Colonic mucosa (tissue), 4 donors: Measurements from ENCODE around the gene ALAD. TPM values are rescaled to one million over a fixed set of nuclear protein-coding genes. Genes with fewer than 3 reads are reported as not detected.

ENCODE experiments used
- DNase-seq: peaks from one replicate; pipeline ENCODE4 v3.0.0-alpha.2; 2020
- H3K27ac ChIP-seq: fragments of 200-600 bp; one replicate; pipeline ENCODE4 v1.8.0; 2021
- H3K27me3 ChIP-seq: fragments of 200-600 bp; one replicate; pipeline ENCODE4 v1.8.0; 2021
- H3K36me3 ChIP-seq: fragments of 200-600 bp; one replicate; pipeline ENCODE4 v1.8.0; 2021
- H3K4me1 ChIP-seq: fragments of 200-600 bp; one replicate; pipeline ENCODE4 v1.8.0; 2021; ENCODE audit warnings: mild to moderate bottlenecking
- H3K4me3 ChIP-seq: fragments of 200-600 bp; one replicate; pipeline ENCODE4 v1.8.0; 2021
- H3K9ac ChIP-seq, 2 donors: one replicate each; pipeline ENCODE4 v1.7.0; 2013; ENCODE audit warnings: control low read depth in 2 of 2, low read depth in 2 of 2, low read length in 2 of 2
- H3K9me3 ChIP-seq: fragments of 200-600 bp; one replicate; pipeline ENCODE4 v1.8.0; 2021
- CTCF ChIP-seq: fragments of 200-600 bp; IDR thresholded peaks from one replicate; pipeline ENCODE4 v1.8.0; 2022; ENCODE audit warnings: antibody characterized with exemption, mild to moderate bottlenecking
- intact Hi-C: fragments of 100-400 bp; cut with DNase I; formaldehyde crosslinking; loops from one replicate; pipeline ENCODE4 v1.14.1; 2022
- total RNA-seq, 2 donors: library from RNA; stranded (reverse); fragmentation: NEBNext Ultra II Directional in 1 of 2; extraction: Animal tissue kit (Norgen Biotek cat#: 25700) in 1 of 2; gene quantifications; one replicate each; pipeline ENCODE4 v1.2.1, GENCODE V29; 2021
- donor health status: healthy.
- donor health status: DM: no; HTN: no; CAD: no.
- donor health status: DM: no; HTN: no; CAD: no.

Gene ALAD
- total RNA-seq, 2 donors from 2014 or later: 50.3 to 51.4 TPM

- intact Hi-C loops: loop anchor here (5.0 kb wide), 1 partner anchor 40 kb away; no protein-coding TSS in a partner anchor
- no peak overlapping the region for H3K9ac ChIP-seq
- no peak for DNase-seq
- no peaks in the 10 kb centered on the region for H3K36me3 ChIP-seq
- H3K27ac ChIP-seq: no peak overlapping the region
- H3K27me3 ChIP-seq: no peaks in the 10 kb centered on the region
- no peak overlapping the region for H3K4me3 ChIP-seq
- H3K4me1 ChIP-seq: peaks cover 19% of the 10 kb centered on the region
- no peaks in the 10 kb centered on the region for H3K9me3 ChIP-seq
- TF ChIP-seq CTCF: no peak
Observed at GRCh38 chr9:113341712-113342410, 59.2 kb downstream of the ALAD start.

GRCh38 chr9:113340011-113340699 lies 60.9 kb downstream of the ALAD start, which contains the start of gene WDR31:
WDR31 (minus strand) TSS chr9:113340275; CDS start chr9:113332022, 8,253 bp downstream.
- no peaks in the 10 kb centered on the region for H3K36me3 ChIP-seq
- H3K4me1 ChIP-seq: peaks cover 10% of the 10 kb centered on the region
- intact Hi-C loops: loop anchor here (5.0 kb wide), 1 partner anchor 42 kb away; no protein-coding TSS in a partner anchor
- peak within 1 kb of the TSS; percentile 53 to 73 for H3K9ac ChIP-seq
- no peak for TF ChIP-seq CTCF
- no peaks in the 10 kb centered on the region for H3K27me3 ChIP-seq
- H3K9me3 ChIP-seq: no peaks in the 10 kb centered on the region
- DNase-seq: peak; percentile 86
- peak within 1 kb of the TSS; percentile 64 for H3K27ac ChIP-seq
- peak within 1 kb of the TSS; percentile 78 for H3K4me3 ChIP-seq

- H3K9me3 ChIP-seq: no peaks in the 10 kb centered on the region
- H3K36me3 ChIP-seq: no peaks in the 10 kb centered on the region
- intact Hi-C loops: no loop called here
- no peak overlapping the region for H3K9ac ChIP-seq
- no peak overlapping the region for H3K4me3 ChIP-seq
- DNase-seq: no peak
- H3K4me1 ChIP-seq: no peaks in the 10 kb centered on the region
- no peaks in the 10 kb centered on the region for H3K27me3 ChIP-seq
- TF ChIP-seq CTCF: no peak
- H3K27ac ChIP-seq: no peak overlapping the region
Observed at GRCh38 chr9:113337714-113338113, 63.4 kb downstream of the ALAD start.

Other genes starting within 250 kb of the ALAD start
- 10 to 100 TPM; 22.5 to 24.4 TPM for gene FKBP15, start 180.0 kb downstream of the ALAD start, total RNA-seq
- 10 to 100 TPM; 51.1 to 57.1 TPM for gene SLC31A1, start 179.7 kb downstream of the ALAD start, total RNA-seq
- 10 to 100 TPM; 30.7 to 31.1 TPM for gene CDC26, start 125.7 kb downstream of the ALAD start, total RNA-seq
- gene PRPF4, start 125.6 kb downstream of the ALAD start, total RNA-seq: 10 to 100 TPM; 16.0 to 25.9 TPM
- 1 to 10 TPM in 1 of 2 donors, under 1 TPM in 1; 0.57 to 9.2 TPM for gene RNF183, start 97.9 kb downstream of the ALAD start, total RNA-seq
- 1 to 10 TPM; 3.0 to 3.5 TPM for gene WDR31, start 61.0 kb downstream of the ALAD start, total RNA-seq
- 10 to 100 TPM; 25.6 to 34.2 TPM for gene BSPRY, start 51.7 kb downstream of the ALAD start, total RNA-seq
- gene HDHD3, start 24.3 kb downstream of the ALAD start, total RNA-seq: 100 to 1,000 TPM; 132 to 141 TPM
- gene POLE3, start 9.4 kb upstream of the ALAD start, total RNA-seq: 10 to 100 TPM; 27.0 to 46.6 TPM
- gene C9orf43, start 9.5 kb upstream of the ALAD start, total RNA-seq: under 1 TPM; 0.57 to 0.61 TPM
- gene RGS3, start 62.4 kb upstream of the ALAD start, total RNA-seq: 10 to 100 TPM; 67.4 to 71.1 TPM